GM12878 (cell line): Measurements from ENCODE around the gene CIB2. TPM values are rescaled to one million over a fixed set of nuclear protein-coding genes. Genes with fewer than 3 reads are reported as not detected.

Experiments used
- ATAC-seq: fragments of 200-7000 bp; cut with Tn5 transposase; 3 replicates; pipeline ENCODE4 v1.9.1; 2020; ENCODE audit warnings: mild to moderate bottlenecking, moderate library complexity
- BruUV-seq: library from RNA; stranded (reverse); fragments of 400-500 nt; replicated peaks from 2 replicates; lab custom pipeline; 2021; lab: Mats Ljungman, UMichigan
- CTCF ChIA-PET: fragments of 300-600 bp; sonication (Branson Sonifier 250); formaldehyde crosslinking; extraction: SDS; loops from one replicate; lab custom pipeline; 2021; ENCODE audit warnings: inconsistent platforms; lab: Yijun Ruan, JAX
- POLR2A ChIA-PET: fragments of 350-600 bp; formaldehyde crosslinking; extraction: SDS; loops from one replicate; lab custom pipeline; 2021; ENCODE audit warnings: inconsistent platforms; lab: Charles Lee
- RAD21 ChIA-PET: fragments of 300-600 bp; sonication (Branson Sonifier 250); formaldehyde crosslinking; loops from one replicate; lab custom pipeline; 2023; ENCODE audit warnings: antibody characterized with exemption; ENCODE audit not compliant: unreplicated experiment; lab: Charles Lee
- SMC1A ChIA-PET: fragments of 300-600 bp; sonication (Branson Sonifier 250); formaldehyde crosslinking; loops from one replicate; lab custom pipeline; 2023; ENCODE audit not compliant: unreplicated experiment, uncharacterized antibody; lab: Charles Lee
- DNase-seq: peaks from one replicate; pipeline ENCODE4 v3.0.0-alpha.2; 2011; ENCODE audit warnings: low read depth, low spot score
- FAIRE-seq: peaks from 3 replicates; lab custom pipeline; 2011; peaks lifted over from hg19 to GRCh38; lab: Jason Lieb, UNC
- H2AFZ ChIP-seq: 2 replicates; pipeline ENCODE4 v1.6.0; 2011; ENCODE audit warnings: low read depth, low read length, control low read depth; ENCODE audit not compliant: control insufficient read depth
- H3K27ac ChIP-seq: 2 replicates; pipeline ENCODE4 v1.5.1; 2011; ENCODE audit warnings: control low read depth; ENCODE audit not compliant: control insufficient read depth, insufficient read depth
- H3K27me3 ChIP-seq, 2 experiments: replicated peaks in 1 of 2; 2 replicates each; pipeline versions ENCODE4 v1.6.0 to v1.6.1; 2011; ENCODE audit warnings: low read length in 1 of 2; ENCODE audit not compliant: control insufficient read depth in 2 of 2, insufficient read depth in 2 of 2
- H3K36me3 ChIP-seq, 2 experiments: 2 replicates each; pipeline ENCODE4 v1.5.1; 2011; ENCODE audit warnings: low read length in 1 of 2; ENCODE audit not compliant: control insufficient read depth in 2 of 2, insufficient read depth in 2 of 2
- H3K4me1 ChIP-seq: 2 replicates; pipeline ENCODE4 v1.6.1; 2011; ENCODE audit warnings: mild to moderate bottlenecking, low read length, moderate library complexity, mixed read lengths; ENCODE audit not compliant: control insufficient read depth, insufficient read depth
- H3K4me2 ChIP-seq: 2 replicates; pipeline ENCODE4 v1.6.0; 2011; ENCODE audit warnings: control low read depth; ENCODE audit not compliant: control insufficient read depth, insufficient read depth
- H3K4me3 ChIP-seq: fragments of 200-600 bp; sonication (generic); 2 replicates; pipeline ENCODE4 v1.5.1; 2016
- H3K79me2 ChIP-seq: 2 replicates; pipeline ENCODE4 v1.6.0; 2011; ENCODE audit warnings: low read length; ENCODE audit not compliant: control insufficient read depth, insufficient read depth
- H3K9ac ChIP-seq: 2 replicates; pipeline ENCODE4 v1.8.0; 2011; ENCODE audit warnings: low read length, control low read depth, mixed read lengths; ENCODE audit not compliant: control insufficient read depth, insufficient read depth
- H3K9me3 ChIP-seq: replicated peaks from 3 replicates; pipeline ENCODE4 v1.5.1; 2011; ENCODE audit warnings: mild to moderate bottlenecking, low read length; ENCODE audit not compliant: control insufficient read depth, insufficient read depth
- H4K20me1 ChIP-seq: 2 replicates; pipeline ENCODE4 v1.6.0; 2011; ENCODE audit not compliant: control insufficient read depth, insufficient read depth
- CEBPB ChIP-seq, 2 experiments: fragments of 150-350 bp in 1 of 2; IDR thresholded peaks; 2 replicates each; pipeline ENCODE4 v1.6.1; 2012 to 2014; ENCODE audit warnings: low read depth in 2 of 2, low read length in 2 of 2, borderline replicate concordance in 1 of 2, inconsistent platforms in 1 of 2
- CREM ChIP-seq: IDR thresholded peaks from 2 replicates; pipeline ENCODE4 v1.6.1; 2014; ENCODE audit warnings: antibody characterized with exemption, low read depth
- ESRRA ChIP-seq: IDR thresholded peaks from 2 replicates; pipeline ENCODE4 v1.6.1; 2012; ENCODE audit warnings: mild to moderate bottlenecking, low read length, improper control_type of control experiment
- LARP7 ChIP-seq: fragments of 450-650 bp; IDR thresholded peaks from 2 replicates; pipeline ENCODE4 v1.6.1; 2017; ENCODE audit warnings: mild to moderate bottlenecking
- RBBP5 ChIP-seq: fragments of 200-600 bp; sonication (generic); conservative IDR thresholded peaks from 2 replicates; pipeline ENCODE4 v1.6.1; 2016
- SIN3A ChIP-seq: IDR thresholded peaks from 2 replicates; pipeline ENCODE4 v1.6.1; 2012; ENCODE audit warnings: low read depth, low read length, improper control_type of control experiment
- ZNF384 ChIP-seq: IDR thresholded peaks from 2 replicates; pipeline ENCODE4 v1.6.1; 2012; ENCODE audit warnings: low read depth, mild to moderate bottlenecking, low read length, improper control_type of control experiment, borderline replicate concordance
- WGBS: methylation state at CpG from one replicate; pipeline ENCODE4 v1.1.6; 2016; ENCODE audit warnings: low lambda C conversion rate; ENCODE audit not compliant: insufficient replicate concordance, insufficient coverage; ENCODE audit errors: missing lambda C conversion rate; 5-methylcytosine and 5-hydroxymethylcytosine counted together
- in situ Hi-C: fragments of 300-500 bp; cut with MboI; formaldehyde crosslinking; loops from 9 replicates; pipeline ENCODE4 v1.14.3; 2018; ENCODE audit warnings: mixed read lengths
- intact Hi-C: fragments of 100-400 bp; cut with micrococcal nuclease; formaldehyde crosslinking; loops from one replicate; pipeline ENCODE4 v1.14.2; 2022; ENCODE audit not compliant: unreplicated experiment
- polyA plus RNA-seq, 11 experiments: library from polyadenylated mRNA; depleted of rRNA in 4 of 11; unstranded in 6 of 11; stranded (reverse) in 5 of 11; fragments of >200 nt; fragmentation: Nextera tagmentation in 4 of 11; fragmentation: Illumina TruSeq in 1 of 11; extraction: Ambion mirVana in 4 of 11; extraction: Trizol in 1 of 11; gene quantifications; 1 replicate in 1 of 11; 2 replicates in 10 of 11; pipeline versions ENCODE4 v1.2.1 to v1.2.3, GENCODE V29; 2011 to 2016; ENCODE audit warnings: inconsistent platforms in 2 of 11, missing spikeins in 2 of 11, low read depth in 1 of 11
- total RNA-seq, 4 experiments: library from RNA; depleted of rRNA in 3 of 4; stranded (reverse); fragments of >200 nt in 3 of 4; fragmentation: Illumina TruSeq in 1 of 4; extraction: Trizol in 1 of 4; gene quantifications; 2 replicates each; pipeline versions ENCODE4 v1.2.1 to v1.2.3, GENCODE V29; 2013 to 2021

CIB2 gene
- total and polyA plus RNA-seq, 10 of the 15 experiments (the other 5 are each of a cell fraction or from before 2014, with no cell fraction given), result 0.56 to 12.1 (median 7.1) TPM

DNA sequence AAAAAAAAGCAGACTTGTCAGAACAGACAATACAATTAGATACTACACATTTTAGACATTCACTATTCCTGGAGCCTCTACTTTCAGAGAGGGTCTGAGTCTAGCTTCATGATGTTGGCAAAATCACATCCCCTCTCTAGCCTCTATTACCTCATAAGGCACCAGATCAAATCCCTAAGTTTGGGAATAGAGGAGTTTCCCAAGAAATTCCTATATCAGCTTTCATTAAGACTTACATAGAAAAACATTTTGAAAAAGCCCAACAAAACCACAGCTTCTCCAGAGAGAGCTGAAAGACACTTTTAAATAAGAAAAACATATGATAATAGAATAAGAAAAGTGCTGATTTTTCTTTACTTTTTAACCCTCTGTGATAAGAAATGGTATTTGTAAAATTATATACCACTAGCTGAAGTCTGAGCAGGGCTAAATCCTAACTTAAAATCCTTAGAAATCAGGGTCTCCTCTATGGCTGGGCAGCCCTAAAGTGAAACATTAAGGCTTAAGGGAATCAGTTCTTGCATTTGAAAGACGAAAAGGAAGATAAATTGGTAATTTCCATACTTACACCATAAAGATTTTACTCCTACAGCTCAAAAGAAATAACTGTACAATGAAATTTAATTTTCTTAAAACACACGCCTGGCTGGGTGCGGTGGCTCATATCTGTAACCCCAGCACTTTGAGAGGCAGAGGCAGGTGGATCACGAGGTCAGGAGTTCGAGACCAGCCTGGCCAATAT is 58.0 kb downstream of the CIB2 start:
- intact Hi-C loops, result no loop called here
- DNase-seq, result no peak
- ChIA-PET RAD21 (interaction anchor here (0.8 to 9.2 kb wide), 8 partner anchors 11 to 66 kb away, joined by 3 to 170 read pairs (median 4); no protein-coding TSS in a partner anchor), CTCF (interaction anchor here (0.7 to 13.4 kb wide), 11 partner anchors 11 to 163 kb away, joined by 3 to 191 read pairs (median 5); no protein-coding TSS in a partner anchor), POLR2A (interaction anchor here (0.6 to 2.5 kb wide), 6 partner anchors 10 to 39 kb away, joined by 3 to 12 read pairs (median 4); no protein-coding TSS in a partner anchor), SMC1A (interaction anchor here (0.8 to 12.0 kb wide), 13 partner anchors 10 to 163 kb away, joined by 3 to 305 read pairs (median 8); partner anchors contain the start of gene CIB2)
- peaks cover 63% of the 10 kb centered on the region for H3K79me2 ChIP-seq
- H3K36me3 ChIP-seq, result 0 out of 4 replicates have a peak, but pooled peaks cover 0 to 3% of the 10 kb centered on the region in 2 experiments
- in situ Hi-C loops, result no loop called here
- H3K27me3 ChIP-seq, result no peaks in the 10 kb centered on the region
- no peak overlapping the region for H3K27ac ChIP-seq
- peaks cover 33% of the 10 kb centered on the region for H3K4me1 ChIP-seq
- H3K4me3 ChIP-seq, result no peak overlapping the region
- no peak overlapping the region for H2AFZ ChIP-seq
- no peaks in the 10 kb centered on the region for H4K20me1 ChIP-seq
- BruUV-seq, result no TSS peak
- no peak for ATAC-seq
- no peak for FAIRE-seq
- no peak overlapping the region for H3K4me2 ChIP-seq
- TF ChIP-seq SIN3A, result no peak
- no peak for TF ChIP-seq CREM
- no peak for TF ChIP-seq ESRRA
- no peak for TF ChIP-seq LARP7
- TF ChIP-seq RBBP5, result no peak
- TF ChIP-seq CEBPB (IDR thresholded peaks at IDR 0.05; ENCODE audit: borderline replicate concordance in 1 of 2, low read depth in 2 of 2, low read length in 2 of 2), result no peak
- TF ChIP-seq ZNF384, result no peak
- H3K9me3 ChIP-seq, result no peaks in the 10 kb centered on the region
- no peak overlapping the region for H3K9ac ChIP-seq
- WGBS, result 98% methylated on average over 5 of the region's 5 CpGs
